HepG2 (cell line): ENCODE data around the gene IGF1. TPM values are rescaled to one million over a fixed set of nuclear protein-coding genes. Genes with fewer than 3 reads are reported as not detected.

Experiments
- ATAD3A ChIP-seq: sonication (generic); formaldehyde crosslinking; IDR thresholded peaks from 2 replicates; pipeline ENCODE4 v1.4.0; 2020; ENCODE audit warnings: missing genetic modification reagents
- ATF1 ChIP-seq: IDR thresholded peaks from 2 replicates; pipeline ENCODE4 v1.6.1; 2016; ENCODE audit warnings: mild to moderate bottlenecking, control low read depth
- CCDC6 ChIP-seq: sonication (generic); formaldehyde crosslinking; IDR thresholded peaks from 2 replicates; pipeline ENCODE4 v1.8.1; 2022; ENCODE audit warnings: mild to moderate bottlenecking, missing genetic modification reagents, moderate library complexity
- EP300 ChIP-seq, 3 experiments: sonication (generic) in 1 of 3; formaldehyde crosslinking in 1 of 3; IDR thresholded peaks; 2 replicates each; pipeline versions ENCODE4 v1.5.1 to v1.6.1; 2011 to 2020; ENCODE audit warnings: low read depth in 2 of 3, low read length in 2 of 3, borderline replicate concordance in 1 of 3, improper control_type of control experiment in 1 of 3, mild to moderate bottlenecking in 1 of 3, missing genetic modification reagents in 1 of 3, moderate library complexity in 1 of 3
- LCORL ChIP-seq, 2 experiments: fragments of 450-650 bp in 1 of 2; sonication (generic) in 1 of 2; formaldehyde crosslinking in 1 of 2; IDR thresholded peaks; 2 replicates each; pipeline versions ENCODE4 v1.5.0 to v1.6.1; 2017 to 2020; ENCODE audit warnings: antibody characterized with exemption in 1 of 2, missing genetic modification reagents in 1 of 2
- NFYB ChIP-seq: sonication (generic); formaldehyde crosslinking; IDR thresholded peaks from 2 replicates; pipeline ENCODE4 v1.4.0; 2020; ENCODE audit warnings: missing genetic modification reagents
- NR2C2 ChIP-seq: sonication (generic); formaldehyde crosslinking; IDR thresholded peaks from 2 replicates; pipeline ENCODE4 v1.4.0; 2020; ENCODE audit warnings: missing genetic modification reagents, mild to moderate bottlenecking, moderate library complexity, borderline replicate concordance
- RARA ChIP-seq: IDR thresholded peaks from 2 replicates; pipeline ENCODE4 v1.6.1; 2016; ENCODE audit warnings: missing genetic modification reagents, missing compliant biosample characterization
- RELA ChIP-seq: sonication (generic); formaldehyde crosslinking; IDR thresholded peaks from 2 replicates; pipeline ENCODE4 v1.4.0; 2020; ENCODE audit warnings: missing genetic modification reagents
- REXO4 ChIP-seq: sonication (generic); formaldehyde crosslinking; IDR thresholded peaks from 2 replicates; pipeline ENCODE4 v1.8.0; 2022; ENCODE audit warnings: missing genetic modification reagents, mild to moderate bottlenecking, borderline replicate concordance
- SMAD1 ChIP-seq: sonication (generic); formaldehyde crosslinking; IDR thresholded peaks from 2 replicates; pipeline ENCODE4 v1.4.0; 2020; ENCODE audit warnings: missing genetic modification reagents, low read depth, mild to moderate bottlenecking, borderline replicate concordance
- SMYD3 ChIP-seq: sonication (generic); formaldehyde crosslinking; IDR thresholded peaks from 2 replicates; pipeline ENCODE4 v1.8.1; 2023; ENCODE audit warnings: mild to moderate bottlenecking, missing genetic modification reagents
- SP1 ChIP-seq, 2 experiments: fragments of 450-650 bp in 1 of 2; sonication (generic) in 1 of 2; formaldehyde crosslinking in 1 of 2; IDR thresholded peaks; 2 replicates each; pipeline versions ENCODE4 v1.4.0 to v1.6.1; 2016 to 2020; ENCODE audit warnings: missing genetic modification reagents in 1 of 2
- ZEB1 ChIP-seq: IDR thresholded peaks from 2 replicates; pipeline ENCODE4 v1.6.1; 2012; ENCODE audit warnings: mild to moderate bottlenecking, low read depth, inconsistent platforms; ENCODE audit not compliant: insufficient replicate concordance
- ZKSCAN5 ChIP-seq: sonication (generic); formaldehyde crosslinking; IDR thresholded peaks from 2 replicates; pipeline ENCODE4 v1.5.1; 2020; ENCODE audit warnings: mild to moderate bottlenecking, missing genetic modification reagents
- ZMYM4 ChIP-seq: sonication (generic); formaldehyde crosslinking; IDR thresholded peaks from 2 replicates; pipeline ENCODE4 v1.8.1; 2023; ENCODE audit warnings: mild to moderate bottlenecking, missing genetic modification reagents
- ZNF577 ChIP-seq: sonication (generic); formaldehyde crosslinking; IDR thresholded peaks from 2 replicates; pipeline ENCODE4 v1.4.0; 2020; ENCODE audit warnings: mild to moderate bottlenecking, low read depth, missing genetic modification reagents, borderline replicate concordance
- ZNF703 ChIP-seq: sonication (generic); formaldehyde crosslinking; IDR thresholded peaks from 2 replicates; pipeline ENCODE4 v1.5.1; 2020; ENCODE audit warnings: missing genetic modification reagents, mild to moderate bottlenecking, moderate library complexity, borderline replicate concordance
- ZNF775 ChIP-seq: sonication (generic); formaldehyde crosslinking; IDR thresholded peaks from 2 replicates; pipeline ENCODE4 v1.4.0; 2020; ENCODE audit warnings: missing genetic modification reagents, mild to moderate bottlenecking, moderate library complexity, borderline replicate concordance
- polyA plus RNA-seq, 8 experiments: library from polyadenylated mRNA; depleted of rRNA in 3 of 8; stranded (reverse) in 7 of 8; unstranded in 1 of 8; fragments of >200 nt; fragmentation: Illumina TruSeq in 4 of 8; extraction: Trizol in 4 of 8; gene quantifications; 2 replicates each; pipeline versions ENCODE4 v1.2.1 to v1.2.3, GENCODE V29; 2011 to 2016; ENCODE audit warnings: low read depth in 4 of 8, missing spikeins in 1 of 8, mixed read lengths in 1 of 8; ENCODE audit not compliant: insufficient read depth in 1 of 8
- total RNA-seq, 5 experiments: library from RNA; depleted of rRNA; stranded (reverse); fragments of >200 nt; fragmentation: Illumina TruSeq; extraction: Trizol; gene quantifications; 2 replicates each; pipeline ENCODE4 v1.2.3, GENCODE V29; 2016; ENCODE audit warnings: low read depth in 1 of 5
- TF ChIP-seq, protein P1 (sequence below), 2 experiments: sonication (generic) in 1 of 2; formaldehyde crosslinking in 1 of 2; IDR thresholded peaks; 2 replicates each; pipeline versions ENCODE4 v1.4.0 to v1.6.1; 2016 to 2020; ENCODE audit warnings: borderline replicate concordance in 1 of 2, low read depth in 1 of 2, mild to moderate bottlenecking in 1 of 2, missing genetic modification reagents in 1 of 2
- TF ChIP-seq, protein P2 (sequence below): sonication (generic); formaldehyde crosslinking; IDR thresholded peaks from 2 replicates; pipeline ENCODE4 v1.5.0; 2020; ENCODE audit warnings: mild to moderate bottlenecking, missing genetic modification reagents
- TF ChIP-seq, protein P3 (sequence below): sonication (generic); formaldehyde crosslinking; IDR thresholded peaks from 2 replicates; pipeline ENCODE4 v1.9.0; 2021; ENCODE audit warnings: missing genetic modification reagents, mild to moderate bottlenecking, borderline replicate concordance

IGF1 gene
- total and polyA plus RNA-seq, 2 of the 13 experiments (the other 11 are each of a cell fraction or from before 2014, with no cell fraction given) = not detected

DNA sequence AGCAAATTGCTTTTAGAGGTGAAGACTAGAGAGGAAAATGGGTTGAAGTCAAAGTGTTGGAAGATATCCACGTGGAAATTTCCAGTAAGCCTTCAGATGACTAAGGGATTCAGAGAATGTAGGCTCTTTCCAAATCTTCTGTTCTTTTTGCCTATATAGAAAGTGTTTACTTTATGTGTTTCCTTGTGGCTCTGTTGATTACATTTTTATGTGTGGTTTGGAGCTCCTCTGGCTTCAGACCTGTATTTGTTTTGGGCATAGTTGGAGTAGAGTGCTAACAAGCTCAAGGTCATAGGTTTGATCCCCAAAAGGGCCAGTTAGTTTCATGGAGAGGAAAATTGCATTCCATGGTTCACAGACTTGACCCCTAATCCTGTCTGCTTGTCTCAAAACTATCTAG lies 91.9 kb downstream of the IGF1 start (continued):
- TF ChIP-seq ZNF703 (CRISPR knock-in tag) (no peak), ZEB1 (no peak), CCDC6 (CRISPR knock-in tag) (no peak), SMAD1 (CRISPR knock-in tag) (no peak), ZMYM4 (peak; percentile 41; the same call in 1 of the 2 replicates), EP300 (IDR thresholded peaks at IDR 0.05; ENCODE audit: low read depth in 2 of 2, low read length in 2 of 2) (peak in 1 of 2 experiments; percentile 26; a peak in 1 of 4 replicates), EP300 (CRISPR knock-in tag; IDR thresholded peaks at IDR 0.05; ENCODE audit: borderline replicate concordance) (no peak), SMYD3 (CRISPR knock-in tag) (no peak), NFYB (no peak), ATAD3A (no peak), ZKSCAN5 (no peak), ZNF577 (CRISPR knock-in tag) (no peak), LCORL (IDR thresholded peaks at IDR 0.05) (no peak), LCORL (CRISPR knock-in tag; IDR thresholded peaks at IDR 0.05) (no peak), RARA (CRISPR knock-in tag) (peak; percentile 27; the same call in 1 of the 2 replicates), RELA (CRISPR knock-in tag) (no peak), ZNF775 (CRISPR knock-in tag) (no peak), SP1 (IDR thresholded peaks at IDR 0.05) (no peak), SP1 (CRISPR knock-in tag; IDR thresholded peaks at IDR 0.05) (no peak), NR2C2 (CRISPR knock-in tag) (no peak), REXO4 (CRISPR knock-in tag) (no peak), ATF1 (no peak)
- TF ChIP-seq, protein P1, sequence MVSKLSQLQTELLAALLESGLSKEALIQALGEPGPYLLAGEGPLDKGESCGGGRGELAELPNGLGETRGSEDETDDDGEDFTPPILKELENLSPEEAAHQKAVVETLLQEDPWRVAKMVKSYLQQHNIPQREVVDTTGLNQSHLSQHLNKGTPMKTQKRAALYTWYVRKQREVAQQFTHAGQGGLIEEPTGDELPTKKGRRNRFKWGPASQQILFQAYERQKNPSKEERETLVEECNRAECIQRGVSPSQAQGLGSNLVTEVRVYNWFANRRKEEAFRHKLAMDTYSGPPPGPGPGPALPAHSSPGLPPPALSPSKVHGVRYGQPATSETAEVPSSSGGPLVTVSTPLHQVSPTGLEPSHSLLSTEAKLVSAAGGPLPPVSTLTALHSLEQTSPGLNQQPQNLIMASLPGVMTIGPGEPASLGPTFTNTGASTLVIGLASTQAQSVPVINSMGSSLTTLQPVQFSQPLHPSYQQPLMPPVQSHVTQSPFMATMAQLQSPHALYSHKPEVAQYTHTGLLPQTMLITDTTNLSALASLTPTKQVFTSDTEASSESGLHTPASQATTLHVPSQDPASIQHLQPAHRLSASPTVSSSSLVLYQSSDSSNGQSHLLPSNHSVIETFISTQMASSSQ (IDR thresholded peaks at IDR 0.05; ENCODE audit: low read depth) = no peak
- TF ChIP-seq, protein P1 (CRISPR knock-in tag; IDR thresholded peaks at IDR 0.05; ENCODE audit: borderline replicate concordance) = no peak
- TF ChIP-seq, protein P2, sequence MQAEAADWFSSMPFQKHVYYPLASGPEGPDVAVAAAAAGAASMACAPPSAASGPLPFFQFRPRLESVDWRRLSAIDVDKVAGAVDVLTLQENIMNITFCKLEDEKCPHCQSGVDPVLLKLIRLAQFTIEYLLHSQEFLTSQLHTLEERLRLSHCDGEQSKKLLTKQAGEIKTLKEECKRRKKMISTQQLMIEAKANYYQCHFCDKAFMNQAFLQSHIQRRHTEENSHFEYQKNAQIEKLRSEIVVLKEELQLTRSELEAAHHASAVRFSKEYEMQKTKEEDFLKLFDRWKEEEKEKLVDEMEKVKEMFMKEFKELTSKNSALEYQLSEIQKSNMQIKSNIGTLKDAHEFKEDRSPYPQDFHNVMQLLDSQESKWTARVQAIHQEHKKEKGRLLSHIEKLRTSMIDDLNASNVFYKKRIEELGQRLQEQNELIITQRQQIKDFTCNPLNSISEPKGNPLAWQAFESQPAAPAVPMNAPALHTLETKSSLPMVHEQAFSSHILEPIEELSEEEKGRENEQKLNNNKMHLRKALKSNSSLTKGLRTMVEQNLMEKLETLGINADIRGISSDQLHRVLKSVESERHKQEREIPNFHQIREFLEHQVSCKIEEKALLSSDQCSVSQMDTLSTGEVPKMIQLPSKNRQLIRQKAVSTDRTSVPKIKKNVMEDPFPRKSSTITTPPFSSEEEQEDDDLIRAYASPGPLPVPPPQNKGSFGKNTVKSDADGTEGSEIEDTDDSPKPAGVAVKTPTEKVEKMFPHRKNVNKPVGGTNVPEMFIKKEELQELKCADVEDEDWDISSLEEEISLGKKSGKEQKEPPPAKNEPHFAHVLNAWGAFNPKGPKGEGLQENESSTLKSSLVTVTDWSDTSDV (CRISPR knock-in tag) = no peak
- TF ChIP-seq, protein P3, sequence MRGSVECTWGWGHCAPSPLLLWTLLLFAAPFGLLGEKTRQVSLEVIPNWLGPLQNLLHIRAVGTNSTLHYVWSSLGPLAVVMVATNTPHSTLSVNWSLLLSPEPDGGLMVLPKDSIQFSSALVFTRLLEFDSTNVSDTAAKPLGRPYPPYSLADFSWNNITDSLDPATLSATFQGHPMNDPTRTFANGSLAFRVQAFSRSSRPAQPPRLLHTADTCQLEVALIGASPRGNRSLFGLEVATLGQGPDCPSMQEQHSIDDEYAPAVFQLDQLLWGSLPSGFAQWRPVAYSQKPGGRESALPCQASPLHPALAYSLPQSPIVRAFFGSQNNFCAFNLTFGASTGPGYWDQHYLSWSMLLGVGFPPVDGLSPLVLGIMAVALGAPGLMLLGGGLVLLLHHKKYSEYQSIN (CRISPR knock-in tag) = no peak
